GM18520 (cell line): ENCODE measurements around the gene MAB21L4.
"Not testable (repeated sequence)": the region's sequence is repeated elsewhere in the genome, so short reads cannot be mapped to it uniquely, and the experiment has no call there.

ENCODE experiments used
- ATAC-seq: cut with Tn5 transposase; IDR thresholded peaks from one replicate; pipeline ENCODE4 v1.9.1; 2021; ENCODE audit not compliant: unreplicated experiment

Gene MAB21L4

GRCh38 chr2:240868286-240869108 lies 27.5 kb downstream of the MAB21L4 start, which contains the start of gene AGXT:
Gene AGXT, plus strand, starts transcription at chr2:240868824. Its CDS starts 42 bp downstream, at chr2:240868866.
- ATAC-seq = no peak

- no peak for ATAC-seq
Observed at GRCh38 chr2:240865391-240865790, 30.6 kb downstream of the MAB21L4 start.

GRCh38 chr2:240864475-240864874 lies 31.5 kb downstream of the MAB21L4 start:
- no peak for ATAC-seq

- no peak for ATAC-seq
Observed at GRCh38 chr2:240861547-240861946, 34.4 kb downstream of the MAB21L4 start.

- ATAC-seq = no peak
Observed at GRCh38 chr2:240858871-240859270, 37.1 kb downstream of the MAB21L4 start.

- ATAC-seq = no peak
Observed at GRCh38 chr2:240858321-240858720, 37.6 kb downstream of the MAB21L4 start.

GRCh38 chr2:240857039-240858008 lies 38.6 kb downstream of the MAB21L4 start:
- ATAC-seq = no peak

GRCh38 chr2:240856151-240856980 lies 39.6 kb downstream of the MAB21L4 start:
- no peak for ATAC-seq

- no peak for ATAC-seq
Observed at GRCh38 chr2:240855670-240856069, 40.3 kb downstream of the MAB21L4 start.

- ATAC-seq = no peak
Observed at GRCh38 chr2:240852671-240853314, 43.2 kb downstream of the MAB21L4 start.

- no peak for ATAC-seq
Observed at GRCh38 chr2:240851078-240851991, 44.6 kb downstream of the MAB21L4 start.

- ATAC-seq = no peak
Observed at GRCh38 chr2:240850756-240851077, 45.2 kb downstream of the MAB21L4 start.

GRCh38 chr2:240850026-240850425 lies 45.9 kb downstream of the MAB21L4 start:
- no peak for ATAC-seq

- no peak for ATAC-seq
Observed at GRCh38 chr2:240848900-240849680, 46.9 kb downstream of the MAB21L4 start.

GRCh38 chr2:240847817-240848216 lies 48.1 kb downstream of the MAB21L4 start:
- no peak for ATAC-seq

GRCh38 chr2:240846873-240847595 lies 48.9 kb downstream of the MAB21L4 start:
- no peak for ATAC-seq

GRCh38 chr2:240846309-240846708 lies 49.6 kb downstream of the MAB21L4 start:
- not testable (repeated sequence) for ATAC-seq
